ENCODE data around the gene SIPA1L3.
A peak's percentile ranks its signal among the peaks of the same experiment; 100 is the strongest.
"Not testable (repeated sequence)": the region's sequence is repeated elsewhere in the genome, so short reads cannot be mapped to it uniquely, and the experiment has no call there.

The SIPA1L3 gene

DNA sequence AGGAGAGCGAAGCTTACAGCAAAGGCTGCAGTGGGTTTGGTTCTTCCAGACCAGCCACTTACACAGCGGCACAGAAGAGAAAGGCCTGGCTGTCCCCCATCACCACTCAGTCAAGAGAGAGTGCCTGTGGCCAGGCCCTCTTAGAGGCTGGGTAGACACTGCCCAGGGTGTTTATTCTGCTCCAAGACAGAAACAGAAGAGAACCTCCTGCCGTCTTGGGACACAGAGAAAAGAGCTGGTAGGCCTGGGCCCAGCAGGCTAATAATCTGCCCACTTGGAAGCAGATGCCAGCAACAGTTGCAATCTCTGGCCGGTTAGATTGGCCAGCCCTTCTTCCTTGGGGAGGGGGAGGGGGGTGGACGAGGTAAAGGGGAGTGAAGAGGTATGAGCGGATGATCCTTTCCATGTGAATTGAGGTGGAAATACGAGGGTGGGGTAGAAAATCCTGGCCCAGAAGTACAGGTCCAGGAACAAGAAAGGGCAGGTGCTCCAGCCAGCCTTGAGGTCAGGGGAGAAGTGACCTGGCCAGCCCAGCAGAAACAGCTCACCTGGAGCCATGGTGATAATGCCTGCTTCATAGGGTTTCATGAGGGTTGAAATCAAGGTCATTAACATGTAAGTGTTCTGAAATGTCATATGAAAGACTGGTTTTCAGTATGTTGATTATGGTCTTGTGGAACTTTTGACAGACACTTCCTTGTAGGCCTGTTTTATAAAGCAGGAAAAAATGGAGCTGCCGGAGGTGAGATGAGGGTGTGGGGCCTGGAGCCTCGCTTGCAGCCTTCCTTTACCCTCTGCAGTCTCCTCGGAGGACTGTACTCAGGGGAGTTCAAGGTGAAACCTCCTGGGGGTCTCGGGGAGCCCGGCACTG lies 116.9 kb downstream of the SIPA1L3 start:
- DNase-seq (ENCODE audit: low read depth) = no peak

DNA sequence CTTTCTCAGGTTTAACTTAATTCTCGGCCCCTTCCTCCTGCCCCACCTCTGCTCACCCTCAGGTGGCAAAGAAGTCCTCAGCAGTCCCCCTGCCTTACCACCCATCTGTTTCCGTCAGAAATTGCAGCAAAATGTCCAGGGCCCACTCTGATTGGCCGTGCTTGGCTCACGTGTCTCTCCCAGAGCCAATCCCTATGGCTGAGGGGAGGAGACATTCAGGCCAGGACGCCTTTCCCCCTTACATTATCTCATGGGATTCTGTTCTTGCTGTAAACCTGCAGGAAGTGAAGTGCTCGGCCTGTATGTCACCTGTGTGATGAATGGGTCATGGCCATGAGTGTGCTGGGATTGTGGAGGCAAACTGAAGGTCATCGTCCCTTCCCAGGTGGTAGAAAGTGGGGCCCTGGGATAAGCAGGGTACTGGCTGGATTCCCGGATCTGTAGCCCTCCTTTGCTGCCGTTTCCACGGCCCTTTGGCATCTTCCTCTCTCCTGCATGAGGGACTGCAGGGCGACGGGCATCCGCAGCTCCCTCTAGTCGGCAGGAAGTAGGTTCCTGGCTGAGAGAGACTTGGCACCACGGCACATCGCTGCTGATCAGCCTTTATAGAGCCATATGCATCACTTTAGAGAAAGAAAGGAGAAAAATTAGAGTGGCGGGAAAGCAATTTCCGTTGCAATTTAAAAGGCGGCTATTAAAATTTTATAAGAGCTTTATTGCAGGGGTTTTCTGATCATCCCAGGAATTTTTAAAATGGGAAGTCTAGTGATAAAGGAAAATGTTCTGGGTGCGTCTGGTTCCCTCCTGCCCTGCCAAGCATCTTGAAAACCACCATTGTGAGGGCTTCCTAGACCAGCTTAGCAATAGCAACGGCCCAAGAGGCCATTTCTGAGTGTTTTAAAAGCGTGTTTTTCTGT lies 118.2 kb downstream of the SIPA1L3 start:
- no peak for DNase-seq (ENCODE audit: low read depth)

GRCh38 chr19:38025909-38026307 lies 118.9 kb downstream of the SIPA1L3 start:
- no peak for DNase-seq (ENCODE audit: low read depth)

- no peak for DNase-seq (ENCODE audit: low read depth)
Measured at GRCh38 chr19:38028913-38029510, 122.0 kb downstream of the SIPA1L3 start.

DNA sequence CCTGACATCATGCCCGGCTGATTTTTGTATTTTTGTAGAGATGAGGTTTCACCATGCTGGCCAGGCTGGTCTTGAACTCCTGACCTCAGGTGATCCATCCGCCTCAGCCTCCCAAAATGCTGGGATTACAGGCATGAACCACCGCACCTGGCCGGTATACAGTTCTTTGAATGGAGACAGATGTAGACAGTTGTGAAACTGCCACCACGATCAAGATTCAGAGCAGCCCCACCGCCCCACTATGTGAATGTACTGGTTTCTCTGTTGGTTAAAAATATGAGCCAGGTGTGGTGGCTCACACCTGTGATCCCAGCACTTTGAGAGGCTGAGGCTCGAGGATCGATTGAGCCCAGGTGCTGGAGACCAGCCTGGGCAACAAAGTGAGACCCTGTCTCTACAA lies 123.0 kb downstream of the SIPA1L3 start:
- DNase-seq (ENCODE audit: low read depth) = not testable (repeated sequence)

- no peak for DNase-seq (ENCODE audit: low read depth)
Measured at GRCh38 chr19:38030686-38031422, 123.8 kb downstream of the SIPA1L3 start.

GRCh38 chr19:38031423-38031770 lies 124.4 kb downstream of the SIPA1L3 start:
- DNase-seq (ENCODE audit: low read depth) = peak; percentile 72

DNA sequence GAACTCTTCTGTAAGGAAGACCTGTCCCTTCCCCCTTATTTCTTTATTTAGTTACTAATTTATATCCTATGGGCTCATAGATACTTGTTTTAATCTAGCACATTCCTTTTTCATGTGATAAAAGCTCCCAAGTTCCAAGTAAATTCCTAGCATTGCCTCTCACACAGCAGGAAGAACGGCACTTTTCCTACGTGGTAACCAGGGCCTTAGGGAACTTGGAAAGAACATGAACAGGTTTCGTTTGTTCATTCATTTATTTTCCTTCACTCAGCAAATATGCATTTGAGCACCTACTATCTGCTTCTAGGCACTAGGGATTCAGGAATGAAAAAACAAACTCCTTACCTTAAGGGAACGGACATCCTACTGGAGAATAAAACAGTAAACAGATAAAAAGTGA lies 125.1 kb downstream of the SIPA1L3 start:
- peak; percentile 60 for DNase-seq (ENCODE audit: low read depth)

DNA sequence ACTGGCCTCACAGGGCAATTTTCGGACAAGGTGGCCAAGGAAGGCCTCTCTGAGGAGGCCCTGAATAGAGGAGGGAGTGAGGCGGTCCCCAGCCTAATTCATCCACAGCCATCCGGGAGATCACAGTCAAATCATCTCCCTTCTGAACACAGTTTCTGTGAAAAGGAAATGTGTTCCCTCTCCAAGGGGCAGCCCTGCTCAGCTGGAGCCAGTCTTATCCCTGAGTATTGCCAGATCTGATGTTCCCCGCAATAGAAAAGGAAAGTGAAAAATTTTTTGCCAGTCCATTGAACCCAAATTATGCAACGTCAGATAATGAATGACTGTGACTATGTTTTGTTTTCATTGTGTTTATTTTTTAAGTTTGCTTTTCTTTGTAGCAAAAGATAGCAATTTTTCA lies 125.9 kb downstream of the SIPA1L3 start:
- DNase-seq (ENCODE audit: low read depth) = no peak

DNA sequence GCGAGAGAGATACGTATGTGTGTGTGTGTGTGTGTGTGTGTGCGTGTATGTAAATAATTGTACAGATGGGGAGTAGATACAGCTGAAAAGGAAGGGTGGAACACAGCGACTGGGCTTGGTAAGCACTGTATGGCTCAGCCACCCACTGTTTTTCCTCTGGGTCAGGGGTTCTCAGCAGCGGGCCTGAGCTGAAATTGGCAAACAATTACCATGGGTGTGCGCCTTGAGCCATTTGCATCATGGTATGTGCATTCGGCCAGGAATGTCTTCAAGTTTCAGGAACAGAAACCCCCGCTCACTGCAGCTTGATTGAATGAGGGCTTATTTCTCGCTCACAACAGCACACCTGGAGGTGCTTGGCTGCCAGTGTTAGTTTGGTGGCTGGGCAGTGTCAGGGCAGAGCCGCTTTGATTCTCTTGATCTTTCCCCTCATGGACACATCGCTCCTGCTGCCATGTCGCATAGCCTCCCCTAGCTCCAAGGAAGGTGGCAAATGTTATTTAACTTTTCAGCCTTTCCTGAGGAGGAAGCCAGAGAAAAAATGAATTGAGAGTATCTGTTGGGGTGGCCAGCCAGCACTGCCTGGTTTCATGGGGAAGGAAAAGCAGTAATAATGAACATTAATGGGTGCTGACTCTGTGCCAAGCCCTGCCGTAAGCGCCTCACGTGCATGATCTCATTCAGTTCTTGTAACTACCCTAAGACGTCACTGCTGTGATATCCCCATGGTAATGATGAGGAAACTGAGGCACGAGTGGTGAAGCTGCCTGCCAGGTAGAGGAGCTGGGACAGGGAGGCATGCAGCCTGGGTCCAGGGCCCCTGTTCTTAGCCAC lies 126.9 kb downstream of the SIPA1L3 start:
- no peak for DNase-seq (ENCODE audit: low read depth)

DNA sequence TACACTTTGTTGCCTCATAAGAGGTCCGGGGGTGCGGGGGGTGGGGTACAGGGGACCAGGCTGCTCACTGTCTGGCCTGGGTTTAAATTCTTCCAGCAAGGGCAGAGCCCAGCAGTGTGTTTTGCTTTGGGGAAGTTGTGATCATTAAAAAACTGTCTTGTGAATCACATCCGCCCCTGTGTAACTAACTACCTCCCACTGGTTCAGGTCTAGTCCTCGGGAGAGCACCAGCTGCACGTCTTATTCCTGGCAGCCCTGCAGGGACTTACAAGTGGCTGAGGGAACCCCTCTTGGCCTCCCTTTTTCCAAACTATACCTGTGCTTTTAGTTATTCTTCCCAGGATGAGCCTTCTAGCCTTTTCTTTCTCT lies 127.5 kb downstream of the SIPA1L3 start:
- peak; percentile 61 for DNase-seq (ENCODE audit: low read depth)

GRCh38 chr19:38035515-38036495 lies 128.8 kb downstream of the SIPA1L3 start:
- DNase-seq (ENCODE audit: low read depth) = no peak

GRCh38 chr19:38036707-38037611 lies 130.0 kb downstream of the SIPA1L3 start:
- DNase-seq (ENCODE audit: low read depth) = no peak

- peak; percentile 80 for DNase-seq (ENCODE audit: low read depth)
Measured at GRCh38 chr19:38039966-38040365, 133.0 kb downstream of the SIPA1L3 start.

GRCh38 chr19:38042132-38042531 lies 135.1 kb downstream of the SIPA1L3 start:
- DNase-seq (ENCODE audit: low read depth) = no peak

DNA sequence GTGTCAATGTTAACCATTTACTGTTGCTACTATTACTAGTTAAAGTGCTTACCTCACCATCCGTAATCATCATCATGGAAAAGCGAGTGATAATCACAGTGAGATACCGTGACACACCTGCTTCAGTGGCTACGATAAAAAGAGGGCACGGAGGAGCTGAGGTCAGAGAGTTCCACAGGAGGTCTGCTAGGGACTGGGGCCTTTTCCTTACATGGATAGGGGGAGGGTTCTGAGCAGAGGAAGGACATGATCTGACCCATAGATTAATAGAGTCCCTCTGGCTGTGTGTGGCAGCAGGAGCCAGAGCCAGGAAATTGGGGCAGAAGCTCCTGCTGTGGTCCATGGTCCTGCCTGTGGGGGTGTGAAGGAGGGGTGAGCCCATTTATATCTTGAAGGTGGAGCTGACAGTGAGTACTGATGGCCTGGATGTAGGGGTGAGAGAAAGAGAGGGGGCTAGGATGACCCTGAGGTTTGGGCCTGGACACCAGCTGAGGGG lies 136.7 kb downstream of the SIPA1L3 start:
- no peak for DNase-seq (ENCODE audit: low read depth)

- DNase-seq (ENCODE audit: low read depth) = no peak
Measured at GRCh38 chr19:38044267-38045111, 137.5 kb downstream of the SIPA1L3 start.
